GM12874 (cell line): Measurements from ENCODE around the gene IL27RA.

ENCODE experiments used
- TF ChIP-seq, protein P1 (sequence below): IDR thresholded peaks from 2 replicates; pipeline ENCODE4 v1.5.1; 2011; ENCODE audit warnings: low read depth, mild to moderate bottlenecking, control low read depth, low read length, moderate library complexity; ENCODE audit not compliant: insufficient read depth

Gene IL27RA

DNA sequence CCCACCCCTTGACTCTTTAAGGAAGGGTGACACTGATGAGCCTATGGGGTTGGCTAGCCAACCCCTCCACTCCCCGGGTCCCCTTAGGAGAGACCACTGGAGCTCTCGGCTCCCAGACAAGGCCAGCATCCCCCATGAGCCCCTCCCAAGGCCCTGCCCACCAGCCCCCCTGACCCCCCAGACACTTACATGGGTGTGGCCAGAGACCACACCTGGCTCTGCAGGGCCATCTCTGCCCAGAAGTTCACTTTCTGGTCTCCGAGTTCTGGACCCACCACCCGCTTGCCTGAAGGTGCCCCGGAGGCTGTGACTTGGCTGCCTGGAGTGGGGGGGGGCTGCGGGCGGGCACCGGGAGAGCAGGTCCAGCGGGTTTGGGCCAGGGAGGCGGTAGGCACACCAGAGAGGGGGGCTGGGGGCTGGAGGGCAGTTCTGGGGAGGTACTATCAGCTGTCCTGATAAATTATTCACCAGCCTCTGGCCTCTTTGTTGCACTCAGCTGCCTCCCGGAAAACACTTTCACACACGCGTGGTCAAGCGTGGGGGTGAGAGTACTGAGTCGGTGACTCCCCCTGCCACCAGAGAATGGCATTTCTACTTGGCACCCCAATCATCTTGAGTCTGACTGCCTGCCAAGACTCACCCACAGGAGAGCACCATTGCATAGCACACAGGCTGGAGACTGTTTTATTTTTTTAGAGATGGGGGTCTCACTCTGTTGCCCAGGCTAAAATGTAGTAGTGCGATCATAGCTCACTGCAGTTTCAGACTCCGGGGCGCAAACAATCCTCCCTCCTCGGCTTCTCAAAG lies 30.4 kb downstream of the IL27RA start, which contains the start of gene PALM3:
Gene PALM3 (minus strand): TSS at position 326 of the 807 bp plus-strand sequence. CDS start 96 bp downstream, at position 230.
- TF ChIP-seq, protein P1, sequence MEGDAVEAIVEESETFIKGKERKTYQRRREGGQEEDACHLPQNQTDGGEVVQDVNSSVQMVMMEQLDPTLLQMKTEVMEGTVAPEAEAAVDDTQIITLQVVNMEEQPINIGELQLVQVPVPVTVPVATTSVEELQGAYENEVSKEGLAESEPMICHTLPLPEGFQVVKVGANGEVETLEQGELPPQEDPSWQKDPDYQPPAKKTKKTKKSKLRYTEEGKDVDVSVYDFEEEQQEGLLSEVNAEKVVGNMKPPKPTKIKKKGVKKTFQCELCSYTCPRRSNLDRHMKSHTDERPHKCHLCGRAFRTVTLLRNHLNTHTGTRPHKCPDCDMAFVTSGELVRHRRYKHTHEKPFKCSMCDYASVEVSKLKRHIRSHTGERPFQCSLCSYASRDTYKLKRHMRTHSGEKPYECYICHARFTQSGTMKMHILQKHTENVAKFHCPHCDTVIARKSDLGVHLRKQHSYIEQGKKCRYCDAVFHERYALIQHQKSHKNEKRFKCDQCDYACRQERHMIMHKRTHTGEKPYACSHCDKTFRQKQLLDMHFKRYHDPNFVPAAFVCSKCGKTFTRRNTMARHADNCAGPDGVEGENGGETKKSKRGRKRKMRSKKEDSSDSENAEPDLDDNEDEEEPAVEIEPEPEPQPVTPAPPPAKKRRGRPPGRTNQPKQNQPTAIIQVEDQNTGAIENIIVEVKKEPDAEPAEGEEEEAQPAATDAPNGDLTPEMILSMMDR, result no peak

DNA sequence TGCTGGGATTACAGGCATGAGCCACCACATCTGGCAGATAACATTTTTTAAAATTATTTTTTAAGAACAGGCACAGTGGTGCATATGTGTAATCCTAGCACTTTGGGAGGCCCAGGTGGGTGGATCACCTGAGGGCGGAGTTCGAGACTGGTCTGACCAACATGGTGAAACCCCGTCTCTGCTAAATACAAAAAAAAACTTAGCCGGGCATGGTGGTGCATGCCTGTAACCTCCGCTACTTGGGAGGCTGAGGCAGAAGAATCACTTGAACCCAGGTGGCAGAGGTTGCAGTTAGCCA lies 30.9 kb downstream of the IL27RA start:
- TF ChIP-seq, protein P1, result no peak

DNA sequence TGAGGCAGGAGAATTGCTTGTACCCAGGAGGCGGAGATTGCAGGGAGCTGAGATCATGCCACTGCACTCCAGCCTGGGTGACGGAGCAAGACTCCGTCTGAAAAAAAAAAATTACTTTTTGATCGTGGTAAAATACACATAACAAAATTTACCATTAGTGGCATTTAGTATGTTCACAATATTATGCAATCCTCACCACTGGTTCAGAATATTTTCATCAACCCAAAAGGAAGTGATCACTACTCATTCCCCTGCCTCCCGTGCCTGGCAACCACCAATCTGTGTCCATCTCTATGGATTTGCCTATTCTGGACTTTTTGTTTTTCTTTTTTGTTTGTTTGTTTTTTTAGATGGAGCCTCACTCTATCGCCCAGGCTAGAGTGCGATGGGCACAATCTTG lies 31.5 kb downstream of the IL27RA start:
- TF ChIP-seq, protein P1, result no peak

DNA sequence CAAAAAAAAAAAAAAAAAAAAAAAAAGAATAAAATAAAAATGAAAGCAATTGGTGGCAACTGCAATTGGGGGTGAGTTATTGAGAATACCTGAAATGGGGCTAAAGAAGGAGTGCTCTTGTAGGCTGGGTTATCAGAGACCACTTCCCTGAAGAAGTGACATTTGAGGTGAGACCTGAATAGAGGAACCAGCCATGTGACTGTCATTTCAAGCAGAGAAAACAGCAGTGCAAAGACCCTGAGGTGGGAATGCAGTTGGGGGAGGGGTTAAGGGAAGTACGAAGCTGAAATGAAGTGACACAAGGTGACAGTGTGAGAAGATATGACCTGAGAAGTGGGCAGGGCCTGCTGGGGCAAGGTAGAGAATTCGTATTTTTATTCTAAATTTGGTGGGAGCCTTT lies 34.6 kb downstream of the IL27RA start:
- TF ChIP-seq, protein P1, result no peak

DNA sequence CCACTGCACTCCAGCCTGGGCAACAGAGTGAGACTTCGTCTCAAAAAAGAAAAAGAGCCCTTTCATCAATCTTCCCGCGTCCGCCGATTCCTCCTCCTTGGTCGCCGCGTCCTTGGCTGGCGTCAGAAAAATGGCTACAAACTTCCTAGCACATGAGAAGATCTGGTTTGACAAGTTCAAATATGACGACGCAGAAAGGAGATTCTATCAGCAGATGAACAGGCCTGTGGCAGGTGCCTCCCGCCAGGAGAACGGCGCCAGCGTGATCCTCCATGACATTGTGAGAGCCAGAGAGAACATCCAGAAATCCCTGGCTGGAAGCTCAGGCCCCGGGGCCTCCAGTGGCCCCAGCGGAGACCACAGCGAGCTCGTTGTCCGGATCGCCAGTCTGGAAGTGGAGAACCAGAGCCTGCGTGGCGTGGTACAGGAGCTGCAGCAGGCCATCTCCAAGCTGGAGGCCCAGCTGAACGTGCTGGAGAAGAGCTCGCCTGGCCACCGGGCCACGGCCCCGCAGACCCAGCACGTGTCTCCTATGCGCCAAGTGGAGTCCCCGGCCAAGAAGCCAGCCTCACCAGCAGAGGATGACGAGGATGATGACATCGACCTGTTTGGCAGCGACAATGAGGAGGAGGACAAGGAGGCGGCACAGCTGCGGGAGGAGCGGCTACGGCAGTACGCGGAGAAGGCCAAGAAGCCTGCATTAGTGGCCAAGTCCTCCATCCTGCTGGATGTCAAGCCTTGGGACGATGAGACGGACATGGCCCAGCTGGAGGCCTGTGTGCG lies 38.9 kb downstream of the IL27RA start:
- TF ChIP-seq, protein P1, result no peak

DNA sequence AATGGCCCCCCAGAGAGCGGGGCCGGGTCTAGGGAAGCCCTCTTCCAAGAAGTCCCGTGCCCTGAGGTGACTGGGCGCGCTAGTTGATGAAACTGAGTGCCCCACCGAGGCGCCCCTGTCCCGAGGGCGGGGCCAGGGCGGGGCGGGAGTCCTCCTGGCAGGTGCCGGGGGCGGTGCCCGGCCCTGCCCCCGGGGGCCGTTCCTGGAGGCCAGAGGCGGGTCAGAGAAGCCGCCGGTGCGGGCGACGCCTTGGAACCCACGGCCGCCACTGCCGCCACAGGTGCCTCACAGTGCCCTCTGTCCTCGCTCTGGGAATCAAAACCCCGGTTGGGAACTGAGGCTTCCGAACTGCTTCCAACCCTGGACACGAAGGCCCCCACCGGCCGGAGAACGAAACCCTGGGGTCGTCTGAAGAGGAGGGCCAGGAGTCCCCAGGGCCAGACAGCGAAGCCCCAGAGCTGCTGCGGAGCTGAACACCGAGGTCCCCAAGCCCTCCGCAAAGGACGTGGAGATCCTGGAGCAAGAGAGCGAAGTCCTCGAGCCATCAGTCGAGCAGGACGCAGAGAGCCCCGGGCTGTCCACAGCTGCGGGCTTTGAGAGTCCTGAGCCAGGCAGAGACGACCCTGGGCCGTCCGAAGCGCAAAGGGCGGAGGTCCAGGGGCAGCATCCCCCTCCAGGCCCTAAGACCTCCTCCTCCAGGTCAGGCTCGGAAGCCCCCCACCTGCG lies 41.1 kb downstream of the IL27RA start, which contains the start of gene MISP3:
Gene MISP3 (plus strand): TSS at position 252 of the 726 bp plus-strand sequence. CDS start 524 bp downstream, outside the sequence.
- TF ChIP-seq, protein P1, result no peak

DNA sequence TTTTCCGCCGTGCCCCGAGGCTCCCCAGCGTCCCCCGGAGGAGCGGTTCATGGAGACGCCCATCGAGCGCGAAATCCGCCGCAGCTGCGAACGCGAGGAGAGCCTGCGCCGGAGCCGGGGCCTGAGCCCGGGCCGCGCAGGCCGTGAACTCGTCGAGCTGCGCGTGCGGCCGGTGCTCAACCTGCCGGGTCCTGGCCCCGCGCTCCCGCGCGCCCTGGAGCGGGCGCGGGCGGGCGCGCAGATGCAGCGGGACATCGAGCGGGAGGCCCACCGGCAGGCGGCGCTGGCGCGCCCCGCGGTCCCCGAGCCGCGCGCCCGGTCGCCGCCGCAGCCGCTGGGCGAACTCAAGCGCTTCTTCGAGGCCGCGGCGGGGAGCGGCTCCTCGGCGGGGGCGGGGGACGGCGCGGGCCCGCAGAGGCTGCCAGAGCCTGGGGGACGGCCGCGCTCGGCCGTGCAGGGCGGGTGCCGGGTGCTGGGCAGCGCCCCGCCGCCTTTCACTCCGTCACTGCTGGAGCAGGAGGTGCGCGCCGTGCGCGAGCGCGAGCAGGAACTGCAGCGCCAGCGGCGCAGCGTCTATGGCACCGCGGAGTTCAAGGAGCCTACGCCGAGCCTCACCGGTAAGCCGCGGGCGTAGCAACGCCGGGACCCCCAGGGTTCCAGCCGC lies 41.8 kb downstream of the IL27RA start:
- TF ChIP-seq, protein P1, result peak; percentile 77
